ENCODE measurements around the gene ITIH1. TPM values are rescaled to one million over a fixed set of nuclear protein-coding genes. Genes with fewer than 3 reads are reported as not detected.
A peak's percentile ranks its signal among the peaks of the same experiment; 100 is the strongest.

ITIH1 gene
- total RNA-seq, 2 experiments from 2014 or later: not detected

- intact Hi-C loops (cut with DNase I, micrococcal nuclease): no loop called here
- no peak overlapping the region for H3K4me3 Mint-ChIP-seq
- H3K4me3 ChIP-seq (ENCODE audit: low read length): no peak overlapping the region
- ChIA-PET CTCF (no interaction called here), POLR2A (no interaction called here)
- DNase-seq (peak in 2 of 14 experiments; percentile 28 to 49), ATAC-seq (ENCODE audit: poor library complexity) (no peak)
- no peaks in the 10 kb centered on the region for H3K36me3 ChIP-seq (ENCODE audit: insufficient read depth, low read length)
- no peaks in the 10 kb centered on the region for H3K9me3 Mint-ChIP-seq
- H3K4me1 Mint-ChIP-seq (ENCODE audit: low read depth): no peaks in the 10 kb centered on the region
- H3K27ac Mint-ChIP-seq: no peak overlapping the region
- no peaks in the 10 kb centered on the region for H3K27me3 ChIP-seq (ENCODE audit: control insufficient read depth in 1 of 2, insufficient read depth in 2 of 2, low read length in 2 of 2)
- H3K36me3 Mint-ChIP-seq (ENCODE audit: low read depth): no peaks in the 10 kb centered on the region
- H3K27ac ChIP-seq (ENCODE audit: low read depth in 1 of 2, low read length in 2 of 2): no peak overlapping the region
- no peak for TF ChIP-seq CTCF (IDR thresholded peaks at IDR 0.05)
- H3K4me1 ChIP-seq (ENCODE audit: insufficient read depth, low read length): no peaks in the 10 kb centered on the region
- H3K27me3 Mint-ChIP-seq: no peaks in the 10 kb centered on the region
- H3K9me3 ChIP-seq (ENCODE audit: control insufficient read depth in 1 of 2, insufficient read depth in 1 of 2, low read length in 2 of 2): no peaks in the 10 kb centered on the region
Observed at GRCh38 chr3:52777959-52778805, 783 bp downstream of the ITIH1 start.

GRCh38 chr3:52779011-52779836 lies 1.8 kb downstream of the ITIH1 start:
- CTCF ChIA-PET: no interaction called here
- POLR2A ChIA-PET: no interaction called here
- peak in 2 of 14 experiments; percentile 59 to 72 for DNase-seq
- Mint-ChIP-seq H3K27ac (no peak overlapping the region), H3K9me3 (no peaks in the 10 kb centered on the region), H3K4me1 (ENCODE audit: low read depth) (no peaks in the 10 kb centered on the region), H3K27me3 (no peaks in the 10 kb centered on the region), H3K4me3 (no peak overlapping the region), H3K36me3 (ENCODE audit: low read depth) (no peaks in the 10 kb centered on the region)
- Histone ChIP-seq H3K4me3 (ENCODE audit: low read length) (no peak overlapping the region), H3K9me3 (ENCODE audit: control insufficient read depth in 1 of 2, insufficient read depth in 1 of 2, low read length in 2 of 2) (no peaks in the 10 kb centered on the region), H3K27me3 (ENCODE audit: control insufficient read depth in 1 of 2, insufficient read depth in 2 of 2, low read length in 2 of 2) (no peaks in the 10 kb centered on the region), H3K4me1 (ENCODE audit: insufficient read depth, low read length) (no peaks in the 10 kb centered on the region), H3K36me3 (ENCODE audit: insufficient read depth, low read length) (no peaks in the 10 kb centered on the region), H3K27ac (ENCODE audit: low read depth in 1 of 2, low read length in 2 of 2) (no peak overlapping the region)
- intact Hi-C loops (cut with DNase I, micrococcal nuclease): no loop called here
- ATAC-seq (ENCODE audit: poor library complexity): no peak
- no peak for TF ChIP-seq CTCF (IDR thresholded peaks at IDR 0.05)

- CTCF ChIA-PET: no interaction called here
- no peaks in the 10 kb centered on the region for H3K27me3 Mint-ChIP-seq
- POLR2A ChIA-PET: no interaction called here
- Histone ChIP-seq H3K9me3 (ENCODE audit: control insufficient read depth in 1 of 2, insufficient read depth in 1 of 2, low read length in 2 of 2) (no peaks in the 10 kb centered on the region), H3K4me3 (ENCODE audit: low read length) (no peak overlapping the region), H3K27me3 (ENCODE audit: control insufficient read depth in 1 of 2, insufficient read depth in 2 of 2, low read length in 2 of 2) (no peaks in the 10 kb centered on the region), H3K27ac (ENCODE audit: low read depth in 1 of 2, low read length in 2 of 2) (no peak overlapping the region), H3K4me1 (ENCODE audit: insufficient read depth, low read length) (no peaks in the 10 kb centered on the region), H3K36me3 (ENCODE audit: insufficient read depth, low read length) (no peaks in the 10 kb centered on the region)
- no peak overlapping the region for H3K27ac Mint-ChIP-seq
- no peaks in the 10 kb centered on the region for H3K36me3 Mint-ChIP-seq (ENCODE audit: low read depth)
- intact Hi-C loops (cut with DNase I, micrococcal nuclease): no loop called here
- no peaks in the 10 kb centered on the region for H3K4me1 Mint-ChIP-seq (ENCODE audit: low read depth)
- ATAC-seq (ENCODE audit: poor library complexity): no peak
- no peaks in the 10 kb centered on the region for H3K9me3 Mint-ChIP-seq
- no peak for DNase-seq
- no peak for TF ChIP-seq CTCF (IDR thresholded peaks at IDR 0.05)
- H3K4me3 Mint-ChIP-seq: no peak overlapping the region
Observed at GRCh38 chr3:52779837-52780585, 2.6 kb downstream of the ITIH1 start.
